ENCODE data around the gene TMEM203.

TMEM203 gene

DNA sequence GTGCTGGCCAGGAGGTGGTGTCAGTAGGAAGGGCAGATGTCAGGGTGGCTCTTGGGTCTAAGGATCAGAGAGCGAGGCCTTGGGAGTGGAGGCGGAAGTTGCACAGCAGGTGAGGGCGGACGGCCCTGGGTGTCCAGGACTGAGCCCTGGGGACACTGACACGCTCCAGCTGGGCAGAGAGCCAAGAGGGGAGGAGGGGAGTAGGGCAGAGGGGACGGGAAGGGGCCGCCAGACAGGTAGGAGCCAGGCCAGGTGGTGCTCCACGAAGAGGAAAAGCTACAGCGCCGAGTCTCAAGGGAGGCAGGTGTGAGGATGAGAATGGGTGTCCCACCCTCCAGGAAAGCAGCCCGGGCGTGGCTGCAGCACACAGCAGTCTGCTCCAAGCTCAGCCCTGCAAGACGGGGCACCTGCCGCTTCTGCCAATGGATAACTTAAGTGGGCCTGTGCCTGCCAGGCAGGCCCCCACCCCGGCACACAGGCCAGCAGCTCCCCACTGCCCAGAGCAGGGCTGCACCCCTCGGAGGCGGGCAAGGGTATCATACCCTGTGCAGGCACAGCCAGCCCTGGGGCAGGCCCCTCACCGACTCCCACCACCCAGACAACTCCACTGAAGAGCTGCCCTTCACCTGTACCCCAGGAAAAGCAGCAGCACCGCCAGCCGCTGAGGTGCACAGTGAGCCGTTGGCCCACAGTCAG lies 9.8 kb downstream of the TMEM203 start:
- WGBS: 94% methylated on average over 21 of the region's 21 CpGs
- no peak overlapping the region for H3K9ac ChIP-seq (ENCODE audit: low read depth, low read length)
- H3K27ac ChIP-seq (ENCODE audit: low read depth, low read length): no peak overlapping the region
- H3K4me3 ChIP-seq (ENCODE audit: low read length): no peak overlapping the region
- no peaks in the 10 kb centered on the region for H3K9me3 ChIP-seq (ENCODE audit: insufficient read depth, low read depth, low read length)
- H3K27me3 ChIP-seq (ENCODE audit: insufficient read depth, low read length): no peaks in the 10 kb centered on the region
- H3K36me3 ChIP-seq (ENCODE audit: insufficient read depth, low read length): no peaks in the 10 kb centered on the region
- H3K4me1 ChIP-seq (ENCODE audit: insufficient read depth, low read length): peaks cover 5% of the 10 kb centered on the region; the same call in 1 of the 2 replicates

DNA sequence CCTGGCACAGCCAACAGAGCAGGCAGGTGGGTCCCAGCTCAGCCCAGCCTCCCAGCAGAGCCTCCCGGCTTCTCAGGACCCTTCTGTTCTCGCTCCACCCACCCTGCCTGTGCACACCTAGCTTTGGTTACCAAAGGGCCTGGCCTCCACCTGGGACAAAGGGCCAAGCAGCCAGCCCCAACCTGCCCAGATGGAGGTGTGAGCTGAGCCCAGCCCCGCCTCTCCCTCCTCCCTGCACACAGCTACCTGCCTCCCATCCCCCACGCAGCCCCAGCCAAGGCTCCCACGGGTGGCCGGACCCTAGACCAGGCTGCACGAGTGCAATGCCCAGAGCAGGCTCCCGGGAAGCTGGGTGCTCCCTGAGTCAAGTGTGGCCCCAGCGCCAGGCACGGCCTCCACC lies 10.5 kb downstream of the TMEM203 start:
- no peak overlapping the region for H3K9ac ChIP-seq (ENCODE audit: low read depth, low read length)
- no peaks in the 10 kb centered on the region for H3K27me3 ChIP-seq (ENCODE audit: insufficient read depth, low read length)
- H3K27ac ChIP-seq (ENCODE audit: low read depth, low read length): no peak overlapping the region
- H3K9me3 ChIP-seq (ENCODE audit: insufficient read depth, low read depth, low read length): no peaks in the 10 kb centered on the region
- WGBS: 86% methylated on average over 10 of the region's 10 CpGs
- peaks cover 4% of the 10 kb centered on the region; the same call in 1 of the 2 replicates for H3K36me3 ChIP-seq (ENCODE audit: insufficient read depth, low read length)
- H3K4me1 ChIP-seq (ENCODE audit: insufficient read depth, low read length): peaks cover 5% of the 10 kb centered on the region; the same call in 1 of the 2 replicates
- no peak overlapping the region for H3K4me3 ChIP-seq (ENCODE audit: low read length)

- H3K4me1 ChIP-seq (ENCODE audit: insufficient read depth, low read length): peaks cover 8% of the 10 kb centered on the region; the same call in 1 of the 2 replicates
- H3K27ac ChIP-seq (ENCODE audit: low read depth, low read length): no peak overlapping the region
- no peaks in the 10 kb centered on the region for H3K27me3 ChIP-seq (ENCODE audit: insufficient read depth, low read length)
- WGBS: 86% methylated on average over 16 of the region's 16 CpGs
- no peaks in the 10 kb centered on the region for H3K9me3 ChIP-seq (ENCODE audit: insufficient read depth, low read depth, low read length)
- H3K36me3 ChIP-seq (ENCODE audit: insufficient read depth, low read length): peaks cover 6% of the 10 kb centered on the region; the same call in 1 of the 2 replicates
- H3K9ac ChIP-seq (ENCODE audit: low read depth, low read length): no peak overlapping the region
- H3K4me3 ChIP-seq (ENCODE audit: low read length): no peak overlapping the region
These were observed 11.1 kb downstream of the TMEM203 start for GRCh38 chr9:137194388-137194787.

DNA sequence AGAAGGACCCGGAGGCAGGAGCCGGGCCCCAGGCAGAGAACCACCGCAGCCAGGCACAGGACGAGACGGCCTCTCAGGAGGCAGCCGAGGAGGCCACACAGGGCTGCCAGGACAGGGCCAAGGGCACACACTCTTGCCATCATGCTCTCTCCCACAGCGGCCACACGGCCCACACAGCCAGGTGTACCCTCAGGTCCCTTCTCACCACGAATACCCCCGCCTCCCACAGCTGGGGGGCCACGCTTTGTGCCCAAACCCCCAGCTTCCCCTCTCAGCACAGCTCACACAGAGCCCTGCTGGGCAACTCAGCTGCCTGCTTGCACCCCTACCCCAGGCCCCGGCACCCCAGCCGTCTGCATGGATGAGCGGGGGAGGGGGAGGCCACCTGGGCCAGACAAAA lies 11.7 kb downstream of the TMEM203 start:
- Histone ChIP-seq H3K36me3 (ENCODE audit: insufficient read depth, low read length) (peaks cover 6% of the 10 kb centered on the region; the same call in 1 of the 2 replicates), H3K27me3 (ENCODE audit: insufficient read depth, low read length) (no peaks in the 10 kb centered on the region), H3K4me1 (ENCODE audit: insufficient read depth, low read length) (peaks cover 8% of the 10 kb centered on the region; the same call in 1 of the 2 replicates), H3K9ac (ENCODE audit: low read depth, low read length) (no peak overlapping the region), H3K4me3 (ENCODE audit: low read length) (no peak overlapping the region), H3K27ac (ENCODE audit: low read depth, low read length) (no peak overlapping the region), H3K9me3 (ENCODE audit: insufficient read depth, low read depth, low read length) (no peaks in the 10 kb centered on the region)
- 91% methylated on average over 14 of the region's 14 CpGs for WGBS

DNA sequence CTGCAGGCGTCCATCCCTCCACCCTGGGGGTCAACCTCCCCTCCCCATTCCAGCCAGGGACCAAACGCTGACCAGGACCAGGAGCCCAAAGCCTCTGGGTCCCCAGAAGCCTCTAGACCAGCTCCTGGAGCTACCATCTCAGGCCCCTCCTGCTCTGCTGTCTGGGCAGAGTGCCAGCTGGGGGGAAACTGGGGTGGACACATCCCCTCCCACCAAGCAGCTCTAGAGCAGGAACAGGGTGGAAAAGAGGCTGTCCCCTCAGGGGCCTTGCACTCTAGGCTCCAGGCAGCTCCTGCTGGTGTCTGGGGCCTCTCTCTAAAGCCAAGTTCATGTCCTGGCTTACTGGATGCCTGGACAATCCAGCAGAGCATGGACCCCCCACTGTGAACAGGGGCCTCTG lies 12.6 kb downstream of the TMEM203 start:
- H3K4me1 ChIP-seq (ENCODE audit: insufficient read depth, low read length): peaks cover 8% of the 10 kb centered on the region; the same call in 1 of the 2 replicates
- H3K9me3 ChIP-seq (ENCODE audit: insufficient read depth, low read depth, low read length): no peaks in the 10 kb centered on the region
- no peak overlapping the region for H3K9ac ChIP-seq (ENCODE audit: low read depth, low read length)
- H3K27me3 ChIP-seq (ENCODE audit: insufficient read depth, low read length): no peaks in the 10 kb centered on the region
- H3K4me3 ChIP-seq (ENCODE audit: low read length): no peak overlapping the region
- H3K27ac ChIP-seq (ENCODE audit: low read depth, low read length): no peak overlapping the region
- H3K36me3 ChIP-seq (ENCODE audit: insufficient read depth, low read length): peaks cover 6% of the 10 kb centered on the region; the same call in 1 of the 2 replicates
- WGBS: 75% methylated on average over 2 of the region's 2 CpGs

GRCh38 chr9:137192448-137192780 lies 13.0 kb downstream of the TMEM203 start:
- Histone ChIP-seq H3K9ac (ENCODE audit: low read depth, low read length) (no peak overlapping the region), H3K4me3 (ENCODE audit: low read length) (no peak overlapping the region), H3K36me3 (ENCODE audit: insufficient read depth, low read length) (peaks cover 6% of the 10 kb centered on the region; the same call in 1 of the 2 replicates), H3K27me3 (ENCODE audit: insufficient read depth, low read length) (no peaks in the 10 kb centered on the region), H3K27ac (ENCODE audit: low read depth, low read length) (no peak overlapping the region), H3K4me1 (ENCODE audit: insufficient read depth, low read length) (peaks cover 8% of the 10 kb centered on the region; the same call in 1 of the 2 replicates), H3K9me3 (ENCODE audit: insufficient read depth, low read depth, low read length) (no peaks in the 10 kb centered on the region)
- WGBS: 90% methylated on average over 10 of the region's 10 CpGs

DNA sequence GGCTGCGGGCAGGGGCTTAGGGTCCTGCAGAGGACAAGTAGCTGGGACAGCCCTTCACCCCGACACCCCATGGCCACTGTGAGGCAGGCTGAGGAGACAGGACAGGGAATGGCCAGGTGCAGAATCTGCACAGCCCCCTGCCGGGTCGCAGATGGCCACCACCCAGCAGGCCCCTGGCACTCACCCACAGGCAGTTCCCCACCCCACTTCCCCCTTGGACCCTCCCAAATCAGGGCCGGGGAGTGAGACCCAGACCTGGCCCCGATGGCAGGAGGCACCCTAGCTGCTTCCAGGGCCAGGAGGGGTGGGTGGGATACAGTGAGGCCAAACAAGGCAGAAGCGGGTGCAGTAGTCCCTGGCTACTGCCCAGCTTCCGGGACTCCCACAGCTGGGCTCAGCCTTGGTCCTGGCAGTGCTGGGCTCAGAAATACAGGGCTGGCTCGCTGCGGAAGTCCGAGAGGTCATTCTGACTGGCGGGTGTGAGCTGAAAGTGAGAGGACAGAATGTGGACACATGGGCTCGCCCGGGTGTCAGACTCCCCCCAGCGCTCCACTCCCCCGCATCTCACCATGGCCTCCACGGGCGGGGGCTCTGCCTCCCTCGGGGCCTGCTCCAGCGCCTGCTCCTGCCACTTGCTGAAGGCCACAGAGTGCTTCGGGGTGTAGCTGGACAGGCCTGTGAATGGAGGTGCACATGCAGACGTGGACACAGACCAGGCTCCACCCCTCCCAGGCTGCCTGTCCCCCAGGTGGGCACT lies 13.6 kb downstream of the TMEM203 start:
- H3K27ac ChIP-seq (ENCODE audit: low read depth, low read length): no peak overlapping the region
- WGBS: 93% methylated on average over 22 of the region's 22 CpGs

DNA sequence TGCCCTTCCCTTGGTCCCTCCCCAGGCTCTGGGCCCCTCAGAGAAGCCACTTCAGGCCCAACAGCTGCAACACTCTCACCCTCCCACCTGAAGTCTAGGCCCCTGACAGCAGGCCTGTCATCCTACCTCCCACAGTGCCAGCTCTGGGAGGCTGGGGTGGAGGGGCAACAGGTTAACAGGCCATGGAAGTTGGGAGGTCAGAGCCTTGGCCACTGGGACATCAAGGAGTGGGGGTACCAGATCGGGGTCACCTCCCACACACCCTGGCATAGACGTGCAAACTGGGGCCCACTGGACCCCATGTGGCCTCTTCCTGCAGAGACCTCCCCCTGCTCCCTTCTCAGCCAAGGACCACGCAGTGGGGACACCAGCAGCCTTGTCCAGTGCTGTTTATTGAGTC lies 14.2 kb downstream of the TMEM203 start:
- Histone ChIP-seq H3K36me3 (ENCODE audit: insufficient read depth, low read length) (peaks cover 8% of the 10 kb centered on the region), H3K4me1 (ENCODE audit: insufficient read depth, low read length) (peaks cover 8% of the 10 kb centered on the region; the same call in 1 of the 2 replicates), H3K27ac (ENCODE audit: low read depth, low read length) (no peak overlapping the region), H3K9ac (ENCODE audit: low read depth, low read length) (no peak overlapping the region), H3K4me3 (ENCODE audit: low read length) (no peak overlapping the region), H3K9me3 (ENCODE audit: insufficient read depth, low read depth, low read length) (no peaks in the 10 kb centered on the region), H3K27me3 (ENCODE audit: insufficient read depth, low read length) (no peaks in the 10 kb centered on the region)
- WGBS: 91% methylated on average over 3 of the region's 3 CpGs

More for the DNA sequence above, 13.6 kb downstream of the TMEM203 start:
- Histone ChIP-seq H3K4me1 (ENCODE audit: insufficient read depth, low read length) (peaks cover 8% of the 10 kb centered on the region; the same call in 1 of the 2 replicates), H3K9me3 (ENCODE audit: insufficient read depth, low read depth, low read length) (no peaks in the 10 kb centered on the region), H3K36me3 (ENCODE audit: insufficient read depth, low read length) (peaks cover 6% of the 10 kb centered on the region; the same call in 1 of the 2 replicates), H3K27me3 (ENCODE audit: insufficient read depth, low read length) (no peaks in the 10 kb centered on the region), H3K4me3 (ENCODE audit: low read length) (no peak overlapping the region), H3K9ac (ENCODE audit: low read depth, low read length) (no peak overlapping the region)

- Histone ChIP-seq H3K27ac (ENCODE audit: low read depth, low read length) (no peak overlapping the region), H3K36me3 (ENCODE audit: insufficient read depth, low read length) (peaks cover 15% of the 10 kb centered on the region), H3K9ac (ENCODE audit: low read depth, low read length) (no peak overlapping the region), H3K4me3 (ENCODE audit: low read length) (no peak overlapping the region), H3K9me3 (ENCODE audit: insufficient read depth, low read depth, low read length) (no peaks in the 10 kb centered on the region), H3K27me3 (ENCODE audit: insufficient read depth, low read length) (no peaks in the 10 kb centered on the region), H3K4me1 (ENCODE audit: insufficient read depth, low read length) (peaks cover 8% of the 10 kb centered on the region; the same call in 1 of the 2 replicates)
- 92% methylated on average over 9 of the region's 9 CpGs for WGBS
These were observed 15.1 kb downstream of the TMEM203 start for GRCh38 chr9:137190315-137190856.

- H3K9me3 ChIP-seq (ENCODE audit: insufficient read depth, low read depth, low read length): no peaks in the 10 kb centered on the region
- H3K27ac ChIP-seq (ENCODE audit: low read depth, low read length): no peak overlapping the region; the same call in 1 of the 2 replicates
- peak overlapping the region; percentile 92 for H3K4me3 ChIP-seq (ENCODE audit: low read length)
- peaks cover 4% of the 10 kb centered on the region; the same call in 1 of the 2 replicates for H3K4me1 ChIP-seq (ENCODE audit: insufficient read depth, low read length)
- H3K27me3 ChIP-seq (ENCODE audit: insufficient read depth, low read length): no peaks in the 10 kb centered on the region
- H3K36me3 ChIP-seq (ENCODE audit: insufficient read depth, low read length): peaks cover 23% of the 10 kb centered on the region
- WGBS: 52% methylated on average over 23 of the region's 23 CpGs
- peak overlapping the region; percentile 81 for H3K9ac ChIP-seq (ENCODE audit: low read depth, low read length)
These were observed 15.9 kb downstream of the TMEM203 start for GRCh38 chr9:137189297-137190295.

Data from HUES64 (cell line).